GM12878 (cell line): ENCODE measurements around the gene ALDH3B2. TPM values are rescaled to one million over a fixed set of nuclear protein-coding genes. Genes with fewer than 3 reads are reported as not detected.

Source experiments
- CHD2 ChIP-seq: IDR thresholded peaks from 2 replicates; pipeline ENCODE4 v1.6.1; 2011; ENCODE audit warnings: low read depth, low read length, improper control_type of control experiment, borderline replicate concordance
- EP300 ChIP-seq, 2 experiments: fragments of 150-350 bp in 1 of 2; IDR thresholded peaks; 2 replicates each; pipeline ENCODE4 v1.6.1; 2011 to 2012; ENCODE audit warnings: low read depth in 2 of 2, low read length in 2 of 2, borderline replicate concordance in 1 of 2, improper control_type of control experiment in 1 of 2, inconsistent platforms in 1 of 2; ENCODE audit not compliant: control insufficient read depth in 1 of 2
- GATAD2B ChIP-seq: fragments of 450-650 bp; conservative IDR thresholded peaks from 2 replicates; pipeline ENCODE4 v1.6.1; 2017; ENCODE audit warnings: low read depth, mild to moderate bottlenecking, moderate library complexity
- HDAC2 ChIP-seq: fragments of 200-600 bp; sonication (generic); IDR thresholded peaks from 2 replicates; pipeline ENCODE4 v1.6.1; 2017
- HDGF ChIP-seq: fragments of 450-650 bp; IDR thresholded peaks from 2 replicates; pipeline ENCODE4 v1.6.1; 2016; ENCODE audit warnings: antibody characterized with exemption
- JUND ChIP-seq: IDR thresholded peaks from 2 replicates; pipeline ENCODE4 v1.6.1; 2012; ENCODE audit warnings: low read depth, mild to moderate bottlenecking, low read length, improper control_type of control experiment, moderate library complexity
- MEF2A ChIP-seq: IDR thresholded peaks from 2 replicates; pipeline ENCODE4 v1.6.1; 2011; ENCODE audit warnings: low read depth, mild to moderate bottlenecking, low read length, moderate library complexity; ENCODE audit not compliant: insufficient read depth
- MTA2 ChIP-seq: fragments of 450-650 bp; IDR thresholded peaks from 2 replicates; pipeline ENCODE4 v1.6.1; 2016; ENCODE audit warnings: low read depth, mild to moderate bottlenecking, moderate library complexity
- NFYB ChIP-seq: IDR thresholded peaks from 2 replicates; pipeline ENCODE4 v1.6.1; 2011; ENCODE audit warnings: low read depth, mild to moderate bottlenecking, low read length, improper control_type of control experiment, moderate library complexity; ENCODE audit not compliant: insufficient read depth
- POLR2AphosphoS2 ChIP-seq: IDR thresholded peaks from 2 replicates; pipeline ENCODE4 v1.6.1; 2011; ENCODE audit warnings: low read depth, mild to moderate bottlenecking, low read length, improper control_type of control experiment, moderate library complexity
- POU2F2 ChIP-seq: IDR thresholded peaks from 3 replicates; pipeline ENCODE4 v1.6.1; 2011; ENCODE audit warnings: low read depth, mild to moderate bottlenecking, low read length, borderline replicate concordance
- RAD51 ChIP-seq: fragments of 450-650 bp; IDR thresholded peaks from 2 replicates; pipeline ENCODE4 v1.6.1; 2016; ENCODE audit warnings: moderate library complexity, mild to moderate bottlenecking, inconsistent platforms
- SIX5 ChIP-seq: IDR thresholded peaks from 2 replicates; pipeline ENCODE4 v1.6.1; 2011; ENCODE audit warnings: mild to moderate bottlenecking, low read depth, low read length, moderate library complexity; ENCODE audit not compliant: severe bottlenecking
- SMAD5 ChIP-seq: IDR thresholded peaks from 2 replicates; pipeline ENCODE4 v1.6.1; 2016; ENCODE audit warnings: antibody characterized with exemption, low read depth
- SMC3 ChIP-seq: IDR thresholded peaks from 2 replicates; pipeline ENCODE4 v1.6.1; 2011; ENCODE audit warnings: low read length, improper control_type of control experiment, borderline replicate concordance
- YY1 ChIP-seq: IDR thresholded peaks from 2 replicates; pipeline ENCODE4 v1.6.1; 2011; ENCODE audit warnings: low read depth, mild to moderate bottlenecking, low read length
- polyA plus RNA-seq, 11 experiments: library from polyadenylated mRNA; depleted of rRNA in 4 of 11; unstranded in 6 of 11; stranded (reverse) in 5 of 11; fragments of >200 nt; fragmentation: Nextera tagmentation in 4 of 11; fragmentation: Illumina TruSeq in 1 of 11; extraction: Ambion mirVana in 4 of 11; extraction: Trizol in 1 of 11; gene quantifications; 1 replicate in 1 of 11; 2 replicates in 10 of 11; pipeline versions ENCODE4 v1.2.1 to v1.2.3, GENCODE V29; 2011 to 2016; ENCODE audit warnings: inconsistent platforms in 2 of 11, missing spikeins in 2 of 11, low read depth in 1 of 11
- total RNA-seq, 4 experiments: library from RNA; depleted of rRNA in 3 of 4; stranded (reverse); fragments of >200 nt in 3 of 4; fragmentation: Illumina TruSeq in 1 of 4; extraction: Trizol in 1 of 4; gene quantifications; 2 replicates each; pipeline versions ENCODE4 v1.2.1 to v1.2.3, GENCODE V29; 2013 to 2021
- TF ChIP-seq, protein P1 (sequence below): fragments of 450-650 bp; formaldehyde crosslinking; IDR thresholded peaks from 2 replicates; pipeline ENCODE4 v1.4.0; 2022; ENCODE audit warnings: mild to moderate bottlenecking, moderate library complexity
- TF ChIP-seq, protein P2 (sequence below): fragments of 450-650 bp; IDR thresholded peaks from 2 replicates; pipeline ENCODE4 v1.6.1; 2016; ENCODE audit warnings: mild to moderate bottlenecking, moderate library complexity, borderline replicate concordance
- TF ChIP-seq, protein P3 (sequence below): IDR thresholded peaks from 2 replicates; pipeline ENCODE4 v1.6.1; 2012; ENCODE audit warnings: low read length, inconsistent platforms
- TF ChIP-seq, protein P4 (sequence below): IDR thresholded peaks from 2 replicates; pipeline ENCODE4 v1.6.1; 2011; ENCODE audit warnings: low read depth, mild to moderate bottlenecking, low read length, moderate library complexity, borderline replicate concordance; ENCODE audit errors: extremely low read depth

Gene ALDH3B2
- total and polyA plus RNA-seq, 10 of the 15 experiments (the other 5 are each of a cell fraction or from before 2014, with no cell fraction given): 0.09 to 0.17 TPM; not detected in 8

DNA sequence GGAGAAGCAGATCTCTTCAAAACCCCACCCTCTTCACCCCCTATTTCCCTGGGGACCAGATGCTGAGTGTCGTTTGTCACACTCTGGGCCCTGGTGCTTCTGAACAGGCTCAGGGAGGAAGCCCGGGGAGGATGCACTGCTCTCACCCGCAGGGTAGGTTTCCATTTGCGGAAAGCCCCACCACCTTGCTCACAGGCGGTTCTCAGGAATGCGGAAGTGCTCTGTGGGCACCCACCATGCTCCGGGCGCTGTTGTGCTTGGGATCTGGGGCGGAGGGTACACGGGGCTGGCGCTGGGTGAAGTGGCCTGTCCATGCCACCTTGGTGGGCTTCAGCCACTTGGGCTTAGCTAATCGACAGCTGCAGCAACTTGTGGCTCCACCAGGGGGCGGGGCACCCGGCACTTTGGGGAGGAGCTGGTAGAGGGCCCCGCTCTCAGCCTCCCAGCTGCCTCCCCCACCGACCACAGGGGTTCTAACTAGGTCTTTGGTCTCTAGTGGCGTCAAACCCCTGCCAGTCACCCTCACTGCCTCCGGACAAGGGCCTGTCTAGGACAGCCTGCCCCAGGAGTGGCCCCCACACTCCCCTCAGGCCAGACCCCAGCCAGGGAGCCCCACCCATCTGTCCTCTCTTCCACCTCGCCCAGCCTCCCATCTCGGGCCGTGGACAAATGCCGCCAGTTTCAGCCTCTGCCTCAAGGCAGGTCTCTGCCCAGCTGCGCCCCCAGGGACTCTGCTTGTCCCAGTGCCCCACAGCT, 60.3 kb downstream of the ALDH3B2 start (continued):
- TF ChIP-seq NFYB: no peak
- TF ChIP-seq CHD2: peak; percentile 74
- TF ChIP-seq, protein P1, sequence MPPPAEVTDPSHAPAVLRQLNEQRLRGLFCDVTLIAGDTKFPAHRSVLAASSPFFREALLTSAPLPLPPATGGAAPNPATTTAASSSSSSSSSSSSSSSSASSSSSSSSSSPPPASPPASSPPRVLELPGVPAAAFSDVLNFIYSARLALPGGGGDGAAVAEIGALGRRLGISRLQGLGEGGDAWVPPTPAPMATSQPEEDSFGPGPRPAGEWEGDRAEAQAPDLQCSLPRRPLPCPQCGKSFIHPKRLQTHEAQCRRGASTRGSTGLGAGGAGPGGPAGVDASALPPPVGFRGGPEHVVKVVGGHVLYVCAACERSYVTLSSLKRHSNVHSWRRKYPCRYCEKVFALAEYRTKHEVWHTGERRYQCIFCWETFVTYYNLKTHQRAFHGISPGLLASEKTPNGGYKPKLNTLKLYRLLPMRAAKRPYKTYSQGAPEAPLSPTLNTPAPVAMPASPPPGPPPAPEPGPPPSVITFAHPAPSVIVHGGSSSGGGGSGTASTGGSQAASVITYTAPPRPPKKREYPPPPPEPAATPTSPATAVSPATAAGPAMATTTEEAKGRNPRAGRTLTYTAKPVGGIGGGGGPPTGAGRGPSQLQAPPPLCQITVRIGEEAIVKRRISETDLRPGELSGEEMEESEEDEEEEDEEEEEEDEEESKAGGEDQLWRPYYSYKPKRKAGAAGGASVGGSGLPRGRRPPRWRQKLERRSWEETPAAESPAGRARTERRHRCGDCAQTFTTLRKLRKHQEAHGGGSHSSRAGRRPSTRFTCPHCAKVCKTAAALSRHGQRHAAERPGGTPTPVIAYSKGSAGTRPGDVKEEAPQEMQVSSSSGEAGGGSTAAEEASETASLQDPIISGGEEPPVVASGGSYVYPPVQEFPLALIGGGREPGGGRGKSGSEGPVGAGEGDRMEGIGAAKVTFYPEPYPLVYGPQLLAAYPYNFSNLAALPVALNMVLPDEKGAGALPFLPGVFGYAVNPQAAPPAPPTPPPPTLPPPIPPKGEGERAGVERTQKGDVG (CRISPR knock-in tag): no peak
- peak; percentile 52; the same call in 1 of the 2 replicates for TF ChIP-seq HDGF
- peak; percentile 42; the same call in 1 of the 2 replicates for TF ChIP-seq SMAD5
- peak; percentile 94 for TF ChIP-seq YY1
- peak; percentile 82; the same call in 1 of the 2 replicates for TF ChIP-seq POLR2AphosphoS2
- no peak for TF ChIP-seq MEF2A
- TF ChIP-seq, protein P2, sequence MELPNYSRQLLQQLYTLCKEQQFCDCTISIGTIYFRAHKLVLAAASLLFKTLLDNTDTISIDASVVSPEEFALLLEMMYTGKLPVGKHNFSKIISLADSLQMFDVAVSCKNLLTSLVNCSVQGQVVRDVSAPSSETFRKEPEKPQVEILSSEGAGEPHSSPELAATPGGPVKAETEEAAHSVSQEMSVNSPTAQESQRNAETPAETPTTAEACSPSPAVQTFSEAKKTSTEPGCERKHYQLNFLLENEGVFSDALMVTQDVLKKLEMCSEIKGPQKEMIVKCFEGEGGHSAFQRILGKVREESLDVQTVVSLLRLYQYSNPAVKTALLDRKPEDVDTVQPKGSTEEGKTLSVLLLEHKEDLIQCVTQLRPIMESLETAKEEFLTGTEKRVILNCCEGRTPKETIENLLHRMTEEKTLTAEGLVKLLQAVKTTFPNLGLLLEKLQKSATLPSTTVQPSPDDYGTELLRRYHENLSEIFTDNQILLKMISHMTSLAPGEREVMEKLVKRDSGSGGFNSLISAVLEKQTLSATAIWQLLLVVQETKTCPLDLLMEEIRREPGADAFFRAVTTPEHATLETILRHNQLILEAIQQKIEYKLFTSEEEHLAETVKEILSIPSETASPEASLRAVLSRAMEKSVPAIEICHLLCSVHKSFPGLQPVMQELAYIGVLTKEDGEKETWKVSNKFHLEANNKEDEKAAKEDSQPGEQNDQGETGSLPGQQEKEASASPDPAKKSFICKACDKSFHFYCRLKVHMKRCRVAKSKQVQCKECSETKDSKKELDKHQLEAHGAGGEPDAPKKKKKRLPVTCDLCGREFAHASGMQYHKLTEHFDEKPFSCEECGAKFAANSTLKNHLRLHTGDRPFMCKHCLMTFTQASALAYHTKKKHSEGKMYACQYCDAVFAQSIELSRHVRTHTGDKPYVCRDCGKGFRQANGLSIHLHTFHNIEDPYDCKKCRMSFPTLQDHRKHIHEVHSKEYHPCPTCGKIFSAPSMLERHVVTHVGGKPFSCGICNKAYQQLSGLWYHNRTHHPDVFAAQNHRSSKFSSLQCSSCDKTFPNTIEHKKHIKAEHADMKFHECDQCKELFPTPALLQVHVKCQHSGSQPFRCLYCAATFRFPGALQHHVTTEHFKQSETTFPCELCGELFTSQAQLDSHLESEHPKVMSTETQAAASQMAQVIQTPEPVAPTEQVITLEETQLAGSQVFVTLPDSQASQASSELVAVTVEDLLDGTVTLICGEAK: peak; percentile 6; the same call in 1 of the 2 replicates
- no peak for TF ChIP-seq SIX5
- TF ChIP-seq EP300 (IDR thresholded peaks at IDR 0.05; ENCODE audit: borderline replicate concordance in 1 of 2, control insufficient read depth in 1 of 2, low read depth in 2 of 2, low read length in 2 of 2): no peak; a peak in 1 of 4 replicates
- peak; percentile 99 for TF ChIP-seq GATAD2B
- peak; percentile 85; the same call in 2 of the 3 replicates for TF ChIP-seq POU2F2
- TF ChIP-seq MTA2: peak; percentile 76
- no peak for TF ChIP-seq HDAC2
- TF ChIP-seq JUND: no peak; the same call in 1 of the 2 replicates
- no peak for TF ChIP-seq RAD51
- TF ChIP-seq, protein P3, sequence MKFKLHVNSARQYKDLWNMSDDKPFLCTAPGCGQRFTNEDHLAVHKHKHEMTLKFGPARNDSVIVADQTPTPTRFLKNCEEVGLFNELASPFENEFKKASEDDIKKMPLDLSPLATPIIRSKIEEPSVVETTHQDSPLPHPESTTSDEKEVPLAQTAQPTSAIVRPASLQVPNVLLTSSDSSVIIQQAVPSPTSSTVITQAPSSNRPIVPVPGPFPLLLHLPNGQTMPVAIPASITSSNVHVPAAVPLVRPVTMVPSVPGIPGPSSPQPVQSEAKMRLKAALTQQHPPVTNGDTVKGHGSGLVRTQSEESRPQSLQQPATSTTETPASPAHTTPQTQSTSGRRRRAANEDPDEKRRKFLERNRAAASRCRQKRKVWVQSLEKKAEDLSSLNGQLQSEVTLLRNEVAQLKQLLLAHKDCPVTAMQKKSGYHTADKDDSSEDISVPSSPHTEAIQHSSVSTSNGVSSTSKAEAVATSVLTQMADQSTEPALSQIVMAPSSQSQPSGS: no peak
- TF ChIP-seq, protein P4, sequence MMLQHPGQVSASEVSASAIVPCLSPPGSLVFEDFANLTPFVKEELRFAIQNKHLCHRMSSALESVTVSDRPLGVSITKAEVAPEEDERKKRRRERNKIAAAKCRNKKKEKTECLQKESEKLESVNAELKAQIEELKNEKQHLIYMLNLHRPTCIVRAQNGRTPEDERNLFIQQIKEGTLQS: no peak
- TF ChIP-seq SMC3: no peak; the same call in 1 of the 2 replicates
